Pancreas (tissue), 10 donors: ENCODE measurements around the gene ABAT. TPM values are rescaled to one million over a fixed set of nuclear protein-coding genes. Genes with fewer than 3 reads are reported as not detected.

ENCODE experiments used
- ATAC-seq, 4 donors: fragments of 200-7000 bp; cut with Tn5 transposase; one replicate each; pipeline versions ENCODE4 v1.8.0 to v1.9.1; 2020; ENCODE audit warnings: mild to moderate bottlenecking in 4 of 4, moderate library complexity in 4 of 4
- DNase-seq, 6 donors: peaks; one replicate each; pipeline ENCODE4 v3.0.0-alpha.2; 2020
- FAIRE-seq: peaks from 2 replicates; lab custom pipeline; 2012; peaks lifted over from hg19 to GRCh38; lab: Jason Lieb, UNC
- H3K27ac ChIP-seq, 4 donors: fragments of 200-600 bp; sonication (generic); 1 replicate in 3 of 4; 2 replicates in 1 of 4; pipeline versions ENCODE4 v1.5.0 to v1.8.0; 2020
- H3K27me3 ChIP-seq, 4 donors: fragments of 200-600 bp; one replicate each; pipeline ENCODE4 v1.8.0; 2021
- H3K36me3 ChIP-seq, 3 donors: fragments of 200-600 bp; sonication (generic) in 1 of 3; one replicate each; pipeline versions ENCODE4 v1.5.0 to v1.8.0; 2020 to 2021
- H3K4me1 ChIP-seq, 3 donors: fragments of 200-600 bp; one replicate each; pipeline ENCODE4 v1.8.0; 2021
- H3K4me3 ChIP-seq, 4 donors: fragments of 200-600 bp; sonication (generic) in 2 of 4; one replicate each; pipeline versions ENCODE4 v1.5.0 to v1.8.0; 2020 to 2021
- H3K9me3 ChIP-seq, 4 donors: fragments of 200-600 bp; one replicate each; pipeline ENCODE4 v1.8.0; 2021
- WGBS, 2 donors: extraction: QIAGEN DNeasy Blood & Tissue Kit; methylation state at CpG; one replicate each; pipeline ENCODE4 v1.1.7; 2013; 5-methylcytosine and 5-hydroxymethylcytosine counted together
- intact Hi-C, 3 donors: fragments of 100-400 bp; cut with DNase I; formaldehyde crosslinking; loops; one replicate each; pipeline versions ENCODE4 v1.11.1 to v1.14.2; 2022
- polyA plus RNA-seq, 2 donors: library from polyadenylated mRNA; stranded (reverse); fragments of 200-250 nt; gene quantifications; one replicate each; pipeline ENCODE4 v1.2.3, GENCODE V29; 2013
- total RNA-seq, 6 donors: library from RNA; stranded (reverse); fragmentation: NEBNext Ultra II Directional in 4 of 6; extraction: Animal tissue kit (Norgen Biotek cat#: 25700) in 4 of 6; gene quantifications; one replicate each; pipeline versions ENCODE4 v1.2.1 to v1.2.4, GENCODE V29; 2021 to 2023
- TF ChIP-seq, protein P1 (sequence below), 4 donors: fragments of 200-600 bp; sonication (generic) in 3 of 4; IDR thresholded peaks; one replicate each; pipeline versions ENCODE4 v1.5.0 to v1.8.0; 2021; ENCODE audit warnings: antibody characterized with exemption in 4 of 4
- donor health status: healthy with polysubstance abuse.
- donor health status: DM: no; HTN: no; CAD: no; lungs with moderate emphysema.
- donor health status: DM: no; HTN: no; CAD: no.
- donor health status: control.
- donor health status: control.
- donor health status: Bipolar disorder and iron deficiency.
- donor health status: DM: yes; HTN: yes; CAD: no.
- donor health status: DM: no; HTN: no; CAD: no.
- donor health status: DM: no; HTN: no; CAD: no.
- donor health status: DM: yes; HTN: yes; CAD: no.

Gene ABAT
- total and polyA plus RNA-seq, 8 donors, result 21.5 to 50.2 (median 29.1) TPM

DNA sequence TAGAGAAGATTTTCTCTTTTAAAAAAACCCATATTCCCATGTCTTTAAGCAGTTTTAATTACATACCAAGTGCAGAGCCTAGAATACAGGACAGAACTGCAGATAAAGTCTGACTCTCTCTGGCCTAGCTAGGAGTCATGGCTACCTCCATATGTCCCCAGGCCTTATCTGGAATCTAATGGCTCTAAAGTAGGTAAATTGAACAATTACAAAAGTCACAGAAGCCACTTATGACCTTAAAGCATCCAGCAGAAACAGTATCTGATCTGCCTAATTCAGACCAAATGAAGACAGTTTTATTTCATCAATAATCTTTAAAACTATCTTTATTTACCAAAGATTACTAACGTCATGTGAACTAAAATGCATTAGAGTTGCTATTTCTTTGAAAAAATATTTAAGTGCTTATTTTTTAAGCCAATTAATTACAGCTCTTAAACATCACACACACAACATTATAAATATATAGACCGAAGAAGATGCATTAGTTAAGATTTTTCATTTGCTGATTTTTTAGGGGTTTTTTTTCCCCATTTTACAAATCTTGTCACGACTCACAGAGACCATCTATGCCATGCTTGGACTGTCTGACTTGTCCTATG is 152.0 kb downstream of the ABAT start:
- FAIRE-seq (no peak), ATAC-seq (no peak), DNase-seq (no peak)
- Histone ChIP-seq H3K27me3 (no peaks in the 10 kb centered on the region), H3K27ac (no peak overlapping the region), H3K4me3 (no peak overlapping the region), H3K36me3 (peaks cover 0 to 10% (median 6%) of the 10 kb centered on the region in 3 donors), H3K4me1 (no peaks in the 10 kb centered on the region), H3K9me3 (no peaks in the 10 kb centered on the region)
- intact Hi-C loops, result no loop called here
- TF ChIP-seq, protein P1, sequence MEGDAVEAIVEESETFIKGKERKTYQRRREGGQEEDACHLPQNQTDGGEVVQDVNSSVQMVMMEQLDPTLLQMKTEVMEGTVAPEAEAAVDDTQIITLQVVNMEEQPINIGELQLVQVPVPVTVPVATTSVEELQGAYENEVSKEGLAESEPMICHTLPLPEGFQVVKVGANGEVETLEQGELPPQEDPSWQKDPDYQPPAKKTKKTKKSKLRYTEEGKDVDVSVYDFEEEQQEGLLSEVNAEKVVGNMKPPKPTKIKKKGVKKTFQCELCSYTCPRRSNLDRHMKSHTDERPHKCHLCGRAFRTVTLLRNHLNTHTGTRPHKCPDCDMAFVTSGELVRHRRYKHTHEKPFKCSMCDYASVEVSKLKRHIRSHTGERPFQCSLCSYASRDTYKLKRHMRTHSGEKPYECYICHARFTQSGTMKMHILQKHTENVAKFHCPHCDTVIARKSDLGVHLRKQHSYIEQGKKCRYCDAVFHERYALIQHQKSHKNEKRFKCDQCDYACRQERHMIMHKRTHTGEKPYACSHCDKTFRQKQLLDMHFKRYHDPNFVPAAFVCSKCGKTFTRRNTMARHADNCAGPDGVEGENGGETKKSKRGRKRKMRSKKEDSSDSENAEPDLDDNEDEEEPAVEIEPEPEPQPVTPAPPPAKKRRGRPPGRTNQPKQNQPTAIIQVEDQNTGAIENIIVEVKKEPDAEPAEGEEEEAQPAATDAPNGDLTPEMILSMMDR (IDR thresholded peaks at IDR 0.05), result no peak
- WGBS, 2 donors, result 63 to 83% methylated on average over 3 of the region's 3 CpGs

DNA sequence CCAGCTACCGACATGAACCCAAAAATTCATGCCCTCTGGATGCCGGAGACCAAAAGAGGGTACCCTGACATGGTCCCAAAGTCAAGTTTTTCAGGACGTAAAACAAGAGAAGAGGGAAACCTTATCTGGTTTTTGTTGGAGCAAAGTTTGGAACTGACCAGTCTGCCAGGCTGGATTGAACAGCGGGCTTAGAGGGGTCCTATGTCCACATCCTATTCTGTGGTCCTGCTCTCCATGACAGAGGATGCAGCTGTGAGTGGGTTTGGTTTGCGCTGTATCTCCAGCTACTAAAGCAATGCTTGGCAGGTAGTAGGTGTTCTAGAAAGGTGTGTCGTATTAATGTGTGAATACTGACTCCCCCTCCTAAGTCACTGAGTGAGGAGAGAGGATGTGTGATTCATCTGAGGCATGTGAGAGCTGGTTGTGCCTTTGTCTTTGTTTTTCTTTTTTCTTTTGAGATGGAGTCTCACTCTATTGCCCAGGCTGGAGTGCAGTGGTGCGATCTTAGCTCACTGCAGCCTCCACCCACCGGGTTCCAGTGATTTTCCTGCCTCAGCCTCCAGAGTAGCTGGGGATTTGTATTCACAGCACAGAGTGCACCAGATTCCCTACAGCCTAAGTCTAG is 154.2 kb downstream of the ABAT start:
- TF ChIP-seq, protein P1 (IDR thresholded peaks at IDR 0.05), result no peak
- no peak overlapping the region for H3K27ac ChIP-seq
- DNase-seq (no peak), FAIRE-seq (no peak), ATAC-seq (no peak)
- intact Hi-C loops, result no loop called here
- H3K4me3 ChIP-seq, result no peak overlapping the region
- H3K27me3 ChIP-seq, result no peaks in the 10 kb centered on the region
- peaks cover 0 to 15% (median 6%) of the 10 kb centered on the region in 3 donors for H3K36me3 ChIP-seq
- H3K4me1 ChIP-seq, result no peaks in the 10 kb centered on the region
- 94% methylated on average over 8 of the region's 8 CpGs for WGBS, 2 donors
- no peaks in the 10 kb centered on the region for H3K9me3 ChIP-seq

DNA sequence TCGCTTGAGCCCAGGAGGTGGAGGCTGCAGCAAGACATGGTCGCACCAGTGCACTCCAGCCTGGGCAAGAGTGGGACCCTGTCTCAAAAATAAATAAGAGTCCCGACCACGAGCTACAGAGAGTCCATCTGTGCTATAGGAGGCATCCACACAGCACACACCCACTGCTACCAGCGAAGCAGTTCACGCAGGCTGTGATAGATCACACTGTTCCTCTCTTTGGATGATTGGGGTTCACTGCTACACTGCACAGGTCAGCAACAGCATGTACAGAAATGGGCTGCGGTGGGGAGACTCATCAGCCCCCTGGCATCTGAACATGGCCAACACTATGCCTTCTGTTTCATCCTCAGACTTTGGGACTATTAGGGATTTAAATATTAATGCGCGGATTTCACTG is 157.0 kb downstream of the ABAT start:
- H3K9me3 ChIP-seq, result no peaks in the 10 kb centered on the region
- FAIRE-seq, result no peak
- H3K27me3 ChIP-seq, result no peaks in the 10 kb centered on the region
- TF ChIP-seq, protein P1 (IDR thresholded peaks at IDR 0.05), result no peak
- H3K4me3 ChIP-seq, result no peak overlapping the region
- no peak overlapping the region for H3K27ac ChIP-seq
- ATAC-seq, result peak in 1 of 4 donors; percentile 11
- DNase-seq, result no peak
- H3K36me3 ChIP-seq, result peaks cover 0 to 15% (median 6%) of the 10 kb centered on the region in 3 donors
- intact Hi-C loops, result no loop called here
- no peaks in the 10 kb centered on the region for H3K4me1 ChIP-seq
- WGBS, 2 donors, result 92 to 93% methylated on average over 9 of the region's 9 CpGs

DNA sequence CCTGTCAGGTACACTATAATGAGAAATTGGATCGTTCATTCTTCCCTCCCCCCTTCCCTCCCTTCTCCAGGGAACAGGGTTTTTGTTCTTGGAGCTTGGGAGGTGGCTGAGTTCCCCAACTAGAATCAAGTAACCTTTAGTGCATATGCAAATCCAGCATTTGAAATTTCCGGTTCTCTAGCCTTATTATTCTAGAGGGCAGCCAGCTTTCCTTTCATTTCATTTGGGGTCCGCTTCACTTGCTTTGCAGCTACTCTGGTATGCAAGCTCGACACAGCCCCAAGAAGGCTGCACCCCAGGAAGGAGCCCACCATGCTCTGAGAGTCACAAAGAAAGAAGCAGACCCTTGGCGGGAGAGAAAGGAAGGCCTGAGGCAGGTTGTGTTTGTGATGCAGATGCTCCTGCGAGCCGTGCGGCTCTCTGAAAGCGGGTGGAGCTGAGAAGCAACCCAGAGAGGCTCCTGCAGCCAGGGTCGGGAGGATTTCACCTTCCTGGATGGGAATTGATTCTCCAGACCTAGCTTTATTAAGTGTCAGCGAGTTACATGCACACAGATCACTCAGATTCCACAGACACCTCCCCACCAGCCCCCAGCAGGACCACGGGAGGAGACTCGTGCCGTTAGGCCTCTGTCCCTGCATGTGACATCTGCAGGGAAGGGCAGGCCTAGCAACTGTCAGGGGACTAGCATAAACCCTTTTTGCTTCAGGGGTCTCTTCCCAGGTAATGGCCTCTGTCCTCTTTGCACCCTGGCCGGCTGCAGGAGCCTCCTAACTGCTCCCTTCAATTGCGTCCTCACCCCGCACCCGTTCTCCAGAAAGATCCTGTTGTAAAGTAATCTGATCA is 157.7 kb downstream of the ABAT start:
- H3K27ac ChIP-seq, result no peak overlapping the region
- peaks cover 0 to 15% (median 6%) of the 10 kb centered on the region in 3 donors for H3K36me3 ChIP-seq
- H3K9me3 ChIP-seq, result no peaks in the 10 kb centered on the region
- H3K4me1 ChIP-seq, result no peaks in the 10 kb centered on the region
- H3K4me3 ChIP-seq, result no peak overlapping the region
- ATAC-seq, result no peak
- no peak for FAIRE-seq
- intact Hi-C loops, result no loop called here
- WGBS, 2 donors, result 88 to 89% methylated on average over 18 of the region's 18 CpGs
- no peak for DNase-seq
- TF ChIP-seq, protein P1 (IDR thresholded peaks at IDR 0.05), result no peak
- H3K27me3 ChIP-seq, result no peaks in the 10 kb centered on the region
